Cardiac fibroblast (primary cell): ENCODE results near the gene CYTH3.

Source experiments
- DNase-seq, 2 donors: peaks; one replicate each; pipeline versions ENCODE4 v3.0.0 to v3.0.0-alpha.2; 2010; ENCODE audit warnings: low read depth in 2 of 2
- H3K4me3 ChIP-seq, 2 donors: replicated peaks in 1 of 2; 1 replicate in 1 of 2; 2 replicates in 1 of 2; pipeline ENCODE4 v1.5.1; 2011; ENCODE audit warnings: low read depth in 2 of 2, low read length in 2 of 2, mild to moderate bottlenecking in 2 of 2, moderate library complexity in 1 of 2
- TF ChIP-seq, protein P1 (sequence below): IDR thresholded peaks from one replicate; pipeline ENCODE4 v1.5.1; 2011; ENCODE audit warnings: low read depth, mild to moderate bottlenecking, low read length, inconsistent platforms

The CYTH3 gene

DNA sequence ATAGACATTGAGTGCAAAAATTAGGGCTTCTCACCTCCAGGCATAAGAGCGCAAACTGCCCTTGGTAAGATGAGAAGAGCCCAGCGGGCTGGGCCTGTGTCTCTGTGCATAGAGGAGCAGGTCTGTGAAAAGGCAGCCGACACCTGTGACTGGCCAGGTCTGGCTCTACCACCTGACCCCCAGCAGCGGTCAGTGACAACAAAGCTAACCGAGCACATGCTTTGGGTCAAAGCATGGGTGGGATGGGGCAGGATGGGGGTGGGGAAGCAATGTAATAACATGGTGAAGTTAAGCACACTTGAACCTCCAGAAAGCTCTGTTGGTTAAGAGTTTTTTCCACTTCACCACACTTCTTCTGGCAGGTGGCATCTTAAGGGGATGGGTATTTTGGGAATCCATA is 29.3 kb downstream of the CYTH3 start:
- DNase-seq: no peak
- H3K4me3 ChIP-seq: no peak overlapping the region
- TF ChIP-seq, protein P1, sequence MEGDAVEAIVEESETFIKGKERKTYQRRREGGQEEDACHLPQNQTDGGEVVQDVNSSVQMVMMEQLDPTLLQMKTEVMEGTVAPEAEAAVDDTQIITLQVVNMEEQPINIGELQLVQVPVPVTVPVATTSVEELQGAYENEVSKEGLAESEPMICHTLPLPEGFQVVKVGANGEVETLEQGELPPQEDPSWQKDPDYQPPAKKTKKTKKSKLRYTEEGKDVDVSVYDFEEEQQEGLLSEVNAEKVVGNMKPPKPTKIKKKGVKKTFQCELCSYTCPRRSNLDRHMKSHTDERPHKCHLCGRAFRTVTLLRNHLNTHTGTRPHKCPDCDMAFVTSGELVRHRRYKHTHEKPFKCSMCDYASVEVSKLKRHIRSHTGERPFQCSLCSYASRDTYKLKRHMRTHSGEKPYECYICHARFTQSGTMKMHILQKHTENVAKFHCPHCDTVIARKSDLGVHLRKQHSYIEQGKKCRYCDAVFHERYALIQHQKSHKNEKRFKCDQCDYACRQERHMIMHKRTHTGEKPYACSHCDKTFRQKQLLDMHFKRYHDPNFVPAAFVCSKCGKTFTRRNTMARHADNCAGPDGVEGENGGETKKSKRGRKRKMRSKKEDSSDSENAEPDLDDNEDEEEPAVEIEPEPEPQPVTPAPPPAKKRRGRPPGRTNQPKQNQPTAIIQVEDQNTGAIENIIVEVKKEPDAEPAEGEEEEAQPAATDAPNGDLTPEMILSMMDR: no peak

DNA sequence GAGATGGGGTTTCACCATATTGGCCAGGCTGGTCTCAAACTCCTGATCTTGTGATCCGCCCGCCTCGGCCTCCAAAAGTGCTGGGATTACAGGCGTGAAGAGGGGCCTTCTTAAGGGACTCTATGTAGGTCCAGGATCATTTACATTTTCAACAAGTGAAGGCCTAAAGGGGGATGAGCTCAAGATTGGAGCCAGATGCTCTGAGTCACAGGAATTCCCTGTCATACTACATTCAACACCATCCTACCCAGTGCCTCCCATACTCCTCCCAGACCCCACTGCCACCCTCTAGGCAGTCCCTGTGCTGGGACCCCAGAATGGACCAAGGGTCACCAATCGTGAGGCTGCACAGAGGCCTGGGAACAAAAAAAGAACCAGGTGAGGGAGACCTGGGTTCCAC is 29.9 kb downstream of the CYTH3 start:
- TF ChIP-seq, protein P1: no peak
- peak in 1 of 2 donors; percentile 52 for DNase-seq
- no peak overlapping the region for H3K4me3 ChIP-seq

DNA sequence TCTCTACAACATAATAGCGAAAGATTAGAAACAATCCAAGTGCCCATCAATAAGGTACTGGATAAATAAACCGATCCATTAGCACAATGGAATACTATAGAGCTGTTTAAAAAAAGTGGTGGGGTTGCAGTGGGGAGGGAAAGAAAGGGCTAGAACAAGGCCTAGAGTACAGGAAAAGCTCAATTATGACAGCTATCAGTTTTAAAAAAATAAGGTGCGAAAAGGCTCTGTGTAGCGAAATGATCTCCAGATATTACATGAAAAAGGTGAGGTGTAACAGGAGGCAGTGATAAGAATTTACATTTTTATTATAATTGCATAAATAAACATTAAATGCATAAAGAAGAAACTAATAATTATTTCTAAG is 30.8 kb downstream of the CYTH3 start:
- DNase-seq: no peak
- no peak overlapping the region for H3K4me3 ChIP-seq
- TF ChIP-seq, protein P1: no peak

DNA sequence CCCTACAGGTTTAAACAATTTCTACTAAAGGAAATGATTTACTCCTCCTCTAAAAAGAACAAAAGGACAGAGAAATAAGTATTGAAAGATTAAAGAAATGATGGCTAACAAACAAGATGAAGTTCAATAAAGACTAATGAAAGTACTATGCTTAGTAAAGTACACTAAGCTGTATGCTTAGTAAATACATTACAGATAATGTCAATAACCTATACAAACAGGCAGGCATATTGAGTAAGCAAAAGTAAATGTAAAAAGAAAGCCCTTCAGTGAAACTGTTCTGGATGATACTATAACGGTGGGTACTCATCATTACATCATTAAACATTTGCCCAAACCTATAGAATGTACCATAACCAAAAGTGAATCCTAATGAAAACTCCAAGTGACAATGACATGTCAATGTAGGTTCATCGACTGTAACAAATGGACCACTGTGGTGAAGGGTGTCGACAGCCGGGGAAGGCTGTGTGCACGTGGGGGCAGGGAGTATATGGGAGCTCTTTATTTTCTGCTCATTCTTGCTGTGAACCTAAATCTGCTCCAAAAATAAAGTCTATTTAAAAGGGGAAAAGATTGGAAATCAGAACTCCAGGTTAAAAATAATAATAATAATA is 34.0 kb downstream of the CYTH3 start:
- no peak for DNase-seq
- TF ChIP-seq, protein P1: no peak
- H3K4me3 ChIP-seq: no peak overlapping the region

DNA sequence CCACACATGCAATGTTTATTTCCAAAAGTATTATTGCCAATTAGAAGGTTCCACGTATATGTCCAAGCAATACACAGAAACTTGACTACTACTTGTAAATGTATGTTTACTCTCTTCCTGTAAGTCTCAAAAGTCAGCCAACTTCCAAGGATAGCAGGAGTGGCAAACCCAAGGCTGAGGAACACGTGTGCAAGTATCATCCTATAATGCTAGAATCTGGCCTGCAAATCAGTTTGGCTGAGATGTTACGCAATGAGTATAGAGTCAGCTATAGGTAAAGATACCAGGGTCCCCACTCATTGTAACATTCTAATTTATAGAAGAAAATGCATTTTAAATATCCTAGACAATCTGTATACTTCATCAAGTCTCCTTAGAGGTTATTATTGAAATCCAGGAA is 34.7 kb downstream of the CYTH3 start:
- TF ChIP-seq, protein P1: no peak
- DNase-seq: no peak
- H3K4me3 ChIP-seq: no peak overlapping the region

DNA sequence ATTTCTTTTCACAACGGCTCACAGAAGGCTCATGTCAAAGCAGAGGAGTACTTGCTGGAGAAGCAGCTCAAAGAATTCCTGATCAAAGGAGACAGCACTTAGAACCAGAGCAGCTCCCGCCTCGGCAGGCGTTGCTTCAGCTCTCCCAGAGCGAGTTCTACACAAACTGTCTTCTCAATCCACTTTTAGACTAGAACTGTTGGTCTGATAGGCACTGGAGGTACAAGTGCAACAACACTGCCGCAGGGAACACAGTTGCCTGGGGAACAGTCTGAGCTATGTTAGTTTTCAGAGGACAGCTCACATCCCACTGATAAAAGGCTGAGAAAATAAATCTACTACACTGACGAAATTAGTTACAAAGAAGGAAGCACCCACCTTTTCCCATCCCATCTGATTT is 35.4 kb downstream of the CYTH3 start:
- no peak for DNase-seq
- TF ChIP-seq, protein P1: no peak
- H3K4me3 ChIP-seq: no peak overlapping the region
